Lung (tissue), 12 donors: ENCODE results near the gene GPC5. TPM values are rescaled to one million over a fixed set of nuclear protein-coding genes. Genes with fewer than 3 reads are reported as not detected.

Experiments used
- ATAC-seq: fragments of 200-7000 bp; cut with Tn5 transposase; one replicate; pipeline ENCODE4 v1.9.1; 2020; ENCODE audit warnings: moderate number of reproducible peaks; ENCODE audit not compliant: insufficient read depth, low FRiP score
- DNase-seq, 3 donors: peaks; one replicate each; pipeline ENCODE4 v3.0.0-alpha.2; 2013 to 2017
- H3K27ac ChIP-seq, 2 donors: one replicate each; pipeline ENCODE4 v1.5.1; 2013; ENCODE audit warnings: mild to moderate bottlenecking in 2 of 2, moderate library complexity in 2 of 2, control low read depth in 1 of 2, inconsistent platforms in 1 of 2, low read depth in 1 of 2, low read length in 1 of 2
- H3K27me3 ChIP-seq, 3 donors: one replicate each; pipeline ENCODE4 v1.5.1; 2013; ENCODE audit warnings: low read length in 2 of 3; ENCODE audit not compliant: control insufficient read depth in 3 of 3, insufficient read depth in 3 of 3
- H3K36me3 ChIP-seq, 4 donors: one replicate each; pipeline ENCODE4 v1.5.1; 2013; ENCODE audit warnings: low read length in 4 of 4, mild to moderate bottlenecking in 1 of 4, moderate library complexity in 1 of 4; ENCODE audit not compliant: control insufficient read depth in 4 of 4, insufficient read depth in 4 of 4
- H3K4me1 ChIP-seq, 5 donors: one replicate each; pipeline ENCODE4 v1.5.1; 2013; ENCODE audit warnings: low read length in 5 of 5, mild to moderate bottlenecking in 2 of 5, moderate library complexity in 1 of 5; ENCODE audit not compliant: control insufficient read depth in 5 of 5, insufficient read depth in 5 of 5
- H3K4me3 ChIP-seq: one replicate; pipeline ENCODE4 v1.5.1; 2013; ENCODE audit warnings: mild to moderate bottlenecking, control low read depth, moderate library complexity
- H3K9ac ChIP-seq, 2 donors: one replicate each; pipeline ENCODE4 v1.5.1; 2013; ENCODE audit warnings: low read length in 2 of 2, control low read depth in 1 of 2; ENCODE audit not compliant: insufficient read depth in 1 of 2
- H3K9me3 ChIP-seq, 4 donors: one replicate each; pipeline ENCODE4 v1.5.1; 2013; ENCODE audit warnings: low read length in 3 of 4, mild to moderate bottlenecking in 1 of 4, moderate library complexity in 1 of 4; ENCODE audit not compliant: control insufficient read depth in 4 of 4, insufficient read depth in 3 of 4
- CTCF ChIP-seq: IDR thresholded peaks from 2 replicates; pipeline ENCODE4 v1.5.1; 2012; ENCODE audit warnings: mild to moderate bottlenecking; ENCODE audit errors: control extremely low read depth, extremely low read depth
- WGBS, 2 donors: extraction: QIAGEN DNeasy Blood & Tissue Kit; methylation state at CpG; one replicate each; pipeline ENCODE4 v1.1.7; 2013; 5-methylcytosine and 5-hydroxymethylcytosine counted together
- polyA plus RNA-seq, 2 donors: library from polyadenylated mRNA; stranded (reverse); fragments of 200-250 nt; gene quantifications; one replicate each; pipeline ENCODE4 v1.2.1, GENCODE V29; 2013
- total RNA-seq, 2 donors: library from RNA; depleted of rRNA in 1 of 2; stranded (reverse); fragments of >200 nt in 1 of 2; gene quantifications; one replicate each; pipeline ENCODE4 v1.2.1, GENCODE V29; 2014 to 2021
- donor health status: control.
- donor health status: control.
- donor health status: Bipolar disorder and iron deficiency.
- donor health status: healthy.
- donor health status: DM: yes; HTN: yes; CAD: no.

Gene GPC5
- total and polyA plus RNA-seq, 4 donors, result 0.55 to 37.3 (median 4.4) TPM

- WGBS, 2 donors, result 77 to 85% methylated on average over 4 of the region's 4 CpGs
- no peak for TF ChIP-seq CTCF
These were observed 857.8 kb downstream of the GPC5 start for GRCh38 chr13:92256211-92256610.

GRCh38 chr13:92259046-92259445 lies 860.6 kb downstream of the GPC5 start:
- no peak for TF ChIP-seq CTCF
- ATAC-seq (no peak), DNase-seq (no peak)
- Histone ChIP-seq H3K27ac (no peak overlapping the region), H3K27me3 (no peaks in the 10 kb centered on the region), H3K9me3 (no peaks in the 10 kb centered on the region), H3K9ac (no peak overlapping the region), H3K4me3 (no peak overlapping the region), H3K36me3 (no peaks in the 10 kb centered on the region), H3K4me1 (peaks cover 0 to 9% (median 0%) of the 10 kb centered on the region in 5 donors)
- WGBS, 2 donors, result 31 to 48% methylated on average over 1 of the region's 1 CpG

More at GRCh38 chr13:92256211-92256610, 857.8 kb downstream of the GPC5 start:
- DNase-seq (peak in 1 of 3 donors; percentile 17), ATAC-seq (no peak)
- H3K27ac ChIP-seq, result no peak overlapping the region
- no peak overlapping the region for H3K9ac ChIP-seq
- H3K36me3 ChIP-seq, result no peaks in the 10 kb centered on the region
- H3K27me3 ChIP-seq, result no peaks in the 10 kb centered on the region
- H3K9me3 ChIP-seq, result no peaks in the 10 kb centered on the region
- H3K4me1 ChIP-seq, result peaks cover 0 to 16% (median 10%) of the 10 kb centered on the region in 5 donors
- H3K4me3 ChIP-seq, result no peak overlapping the region

- 68 to 93% methylated on average over 1 of the region's 1 CpG for WGBS, 2 donors
- no peak for TF ChIP-seq CTCF
- DNase-seq, result no peak
- no peaks in the 10 kb centered on the region for H3K9me3 ChIP-seq
- ATAC-seq, result no peak
- H3K4me1 ChIP-seq, result peaks cover 0 to 9% (median 0%) of the 10 kb centered on the region in 5 donors
- H3K27ac ChIP-seq, result no peak overlapping the region
- no peaks in the 10 kb centered on the region for H3K36me3 ChIP-seq
- no peak overlapping the region for H3K9ac ChIP-seq
- H3K27me3 ChIP-seq, result no peaks in the 10 kb centered on the region
- H3K4me3 ChIP-seq, result no peak overlapping the region
These were observed 861.1 kb downstream of the GPC5 start for GRCh38 chr13:92259523-92259922.

GRCh38 chr13:92260363-92260762 lies 861.9 kb downstream of the GPC5 start:
- H3K36me3 ChIP-seq, result no peaks in the 10 kb centered on the region
- H3K4me1 ChIP-seq, result peaks cover 0 to 5% (median 0%) of the 10 kb centered on the region in 5 donors
- H3K4me3 ChIP-seq, result no peak overlapping the region
- 74 to 75% methylated on average over 6 of the region's 6 CpGs for WGBS, 2 donors
- no peaks in the 10 kb centered on the region for H3K27me3 ChIP-seq
- no peak overlapping the region for H3K9ac ChIP-seq
- ATAC-seq (no peak), DNase-seq (no peak)
- TF ChIP-seq CTCF, result no peak
- H3K9me3 ChIP-seq, result no peaks in the 10 kb centered on the region
- H3K27ac ChIP-seq, result no peak overlapping the region
